ENCODE results near the gene TBC1D12. TPM values are rescaled to one million over a fixed set of nuclear protein-coding genes. Genes with fewer than 3 reads are reported as not detected.
"Not testable (repeated sequence)": the region's sequence is repeated elsewhere in the genome, so short reads cannot be mapped to it uniquely, and the experiment has no call there.

The TBC1D12 gene
- total and polyA plus RNA-seq, 2 donors (not counting 3 experiments of a cell fraction or from before 2014, with no cell fraction given) = 2.9 to 7.3 TPM

DNA sequence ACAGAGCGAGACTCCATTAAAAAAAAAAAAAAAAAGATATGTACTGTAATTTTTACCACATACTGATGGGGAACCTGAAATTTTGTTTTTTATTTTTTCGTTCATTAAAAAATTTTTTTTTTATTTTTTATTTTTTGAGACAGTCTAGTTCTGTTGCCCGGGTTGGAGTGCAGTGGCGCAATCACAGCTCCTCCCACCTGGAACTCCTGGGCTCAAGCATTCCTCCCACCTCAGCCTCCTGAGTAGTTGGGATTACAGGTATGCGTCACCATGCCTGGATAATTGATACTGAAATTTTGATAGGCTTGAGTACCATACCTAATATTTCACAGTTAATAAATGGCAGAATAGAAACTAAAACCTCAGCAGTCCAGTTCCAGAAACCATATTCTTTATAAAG lies 122.4 kb downstream of the TBC1D12 start:
- Histone ChIP-seq H3K9me1 (replicated peaks; ENCODE audit: control insufficient read depth, extremely low read depth, insufficient read depth, low read length) (no peaks in the 10 kb centered on the region), H3K4me3 (replicated peaks in 1 of 3; ENCODE audit: insufficient read depth in 1 of 3, low read depth in 1 of 3, low read length in 3 of 3) (no peak overlapping the region), H2AFZ (ENCODE audit: low read depth, low read length) (no peak overlapping the region), H3K36me3 (ENCODE audit: control insufficient read depth in 2 of 2, extremely low read depth in 1 of 2, insufficient read depth in 2 of 2, low read length in 2 of 2) (no peaks in the 10 kb centered on the region), H3K27ac (ENCODE audit: insufficient read depth, low read depth, low read length) (no peak overlapping the region), H3K9me3 (replicated peaks; ENCODE audit: control insufficient read depth, insufficient read depth, low read length) (no peaks in the 10 kb centered on the region), H3K79me2 (ENCODE audit: control insufficient read depth, insufficient read depth, low read length) (no peaks in the 10 kb centered on the region), H3K9ac (replicated peaks; ENCODE audit: extremely low read depth, insufficient read depth, low read length) (no peak overlapping the region), H3K4me2 (ENCODE audit: insufficient read depth, low read length) (no peak overlapping the region), H3K27me3 (ENCODE audit: control insufficient read depth in 2 of 2, insufficient read depth in 2 of 2, low read length in 2 of 2) (no peaks in the 10 kb centered on the region), H4K20me1 (replicated peaks; ENCODE audit: control insufficient read depth, extremely low read depth, insufficient read depth, low read length) (no peaks in the 10 kb centered on the region), H3K4me1 (ENCODE audit: control insufficient read depth, extremely low read depth, insufficient read depth, low read length) (no peaks in the 10 kb centered on the region)
- dilution Hi-C loops (cut with MboI; ENCODE audit: extremely low pct_ligation_motif_present, low sequenced_read_pairs) = no loop called here
- no peak for TF ChIP-seq POLR2AphosphoS5 (IDR thresholded peaks at IDR 0.05; ENCODE audit: insufficient read depth, low read depth, low read length)
- TF ChIP-seq MYC (IDR thresholded peaks at IDR 0.05; ENCODE audit: low read depth, low read length) = no peak
- TF ChIP-seq, protein P1, sequence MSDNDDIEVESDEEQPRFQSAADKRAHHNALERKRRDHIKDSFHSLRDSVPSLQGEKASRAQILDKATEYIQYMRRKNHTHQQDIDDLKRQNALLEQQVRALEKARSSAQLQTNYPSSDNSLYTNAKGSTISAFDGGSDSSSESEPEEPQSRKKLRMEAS (IDR thresholded peaks at IDR 0.05; ENCODE audit: insufficient read depth, insufficient read length) = no peak
- no peak for TF ChIP-seq JUN (IDR thresholded peaks at IDR 0.05; ENCODE audit: borderline replicate concordance, insufficient read depth, insufficient read length, low read depth)
- TF ChIP-seq FOS (IDR thresholded peaks at IDR 0.05; ENCODE audit: borderline replicate concordance, insufficient read depth, low read length) = no peak
- no peak for TF ChIP-seq GATA2 (IDR thresholded peaks at IDR 0.05; ENCODE audit: insufficient read depth, insufficient read length, low read depth, low read length)
- no TSS peak for BruUV-seq (replicated peaks)
- FAIRE-seq (no peak), DNase-seq (ENCODE audit: low read depth, low spot score) (no peak)
- ChIA-PET POLR2A (no interaction called here), CTCF (no interaction called here)
- intact Hi-C loops (cut with micrococcal nuclease) = no loop called here

DNA sequence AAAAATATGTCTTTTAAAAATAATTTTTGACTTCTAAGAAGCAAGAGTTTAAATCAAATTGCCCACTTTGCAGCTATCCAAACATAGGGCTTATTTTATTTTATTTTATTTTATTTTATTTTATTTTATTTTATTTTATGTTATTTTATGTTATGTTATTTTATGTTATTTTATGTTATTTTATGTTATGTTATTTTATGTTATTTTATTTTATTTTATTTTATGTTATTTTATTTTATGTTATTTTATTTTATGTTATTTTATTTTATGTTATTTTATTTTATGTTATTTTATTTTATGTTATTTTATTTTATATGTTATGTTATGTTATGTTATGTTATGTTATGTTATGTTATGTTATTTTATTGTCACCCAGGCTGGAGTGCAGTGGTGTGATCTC lies 129.2 kb downstream of the TBC1D12 start:
- BruUV-seq (replicated peaks); FAIRE-seq; H3K4me3 ChIP-seq (replicated peaks in 1 of 3; ENCODE audit: insufficient read depth in 1 of 3, low read depth in 1 of 3, low read length in 3 of 3); dilution Hi-C loops (cut with MboI; ENCODE audit: extremely low pct_ligation_motif_present, low sequenced_read_pairs); H3K4me1 ChIP-seq (ENCODE audit: control insufficient read depth, extremely low read depth, insufficient read depth, low read length); CTCF ChIA-PET; H3K4me2 ChIP-seq (ENCODE audit: insufficient read depth, low read length); H3K27me3 ChIP-seq (ENCODE audit: control insufficient read depth in 2 of 2, insufficient read depth in 2 of 2, low read length in 2 of 2); DNase-seq (ENCODE audit: low read depth, low spot score); POLR2A ChIA-PET; H3K9me1 ChIP-seq (replicated peaks; ENCODE audit: control insufficient read depth, extremely low read depth, insufficient read depth, low read length); H4K20me1 ChIP-seq (replicated peaks; ENCODE audit: control insufficient read depth, extremely low read depth, insufficient read depth, low read length); H3K9ac ChIP-seq (replicated peaks; ENCODE audit: extremely low read depth, insufficient read depth, low read length); H3K27ac ChIP-seq (ENCODE audit: insufficient read depth, low read depth, low read length); H3K79me2 ChIP-seq (ENCODE audit: control insufficient read depth, insufficient read depth, low read length); H3K9me3 ChIP-seq (replicated peaks; ENCODE audit: control insufficient read depth, insufficient read depth, low read length); intact Hi-C loops (cut with micrococcal nuclease); H3K36me3 ChIP-seq (ENCODE audit: control insufficient read depth in 2 of 2, extremely low read depth in 1 of 2, insufficient read depth in 2 of 2, low read length in 2 of 2); H2AFZ ChIP-seq (ENCODE audit: low read depth, low read length): not testable (repeated sequence)

All from endothelial cell of umbilical vein (primary cell).